ENCODE measurements around the gene LRRC26.
A peak's percentile ranks its signal among the peaks of the same experiment; 100 is the strongest.

Gene LRRC26

GRCh38 chr9:137184881-137185660, 15.2 kb upstream of the LRRC26 start:
- Histone ChIP-seq H3K36me3 (ENCODE audit: insufficient read depth, low read length) (peaks cover 77% of the 10 kb centered on the region), H3K27ac (ENCODE audit: low read length) (no peak overlapping the region)

GRCh38 chr9:137183980-137184595, 14.2 kb upstream of the LRRC26 start:
- DNase-seq, result no peak
- TF ChIP-seq EZH2 (IDR thresholded peaks at IDR 0.05; ENCODE audit: borderline replicate concordance, low read depth, low read length, severe bottlenecking) (no peak), CTCF (IDR thresholded peaks at IDR 0.05; ENCODE audit: borderline replicate concordance, extremely low read depth, low read length, poor library complexity, severe bottlenecking) (no peak)
- Histone ChIP-seq H3K4me1 (ENCODE audit: insufficient read depth, low read length) (peaks cover 25% of the 10 kb centered on the region), H3K4me3 (ENCODE audit: low read depth in 1 of 2, low read length in 2 of 2) (no peak overlapping the region), H2AFZ (ENCODE audit: low read depth, low read length) (no peak overlapping the region), H3K4me2 (ENCODE audit: insufficient read depth, low read length) (no peak overlapping the region), H4K20me1 (ENCODE audit: insufficient read depth, low read length) (peaks cover 22% of the 10 kb centered on the region), H3K79me2 (ENCODE audit: insufficient read depth, low read length) (peaks cover 37% of the 10 kb centered on the region), H3K9ac (ENCODE audit: low read depth, low read length) (no peak overlapping the region), H3K27me3 (ENCODE audit: insufficient read depth, low read length, poor library complexity) (no peaks in the 10 kb centered on the region), H3K36me3 (ENCODE audit: insufficient read depth, low read length) (peaks cover 71% of the 10 kb centered on the region), H3K27ac (ENCODE audit: low read length) (no peak overlapping the region), H3K9me3 (ENCODE audit: insufficient read depth, low read length, severe bottlenecking) (no peaks in the 10 kb centered on the region)
- ATAC-seq (ENCODE audit: insufficient read depth, low read depth), result no peak

More at GRCh38 chr9:137184881-137185660, 15.2 kb upstream of the LRRC26 start:
- peak overlapping the region; percentile 22; the same call in 1 of the 2 replicates for H3K4me2 ChIP-seq (ENCODE audit: insufficient read depth, low read length)
- H3K27me3 ChIP-seq (ENCODE audit: insufficient read depth, low read length, poor library complexity), result no peaks in the 10 kb centered on the region
- no peak overlapping the region for H3K4me3 ChIP-seq (ENCODE audit: low read depth in 1 of 2, low read length in 2 of 2)
- TF ChIP-seq EZH2 (IDR thresholded peaks at IDR 0.05; ENCODE audit: borderline replicate concordance, low read depth, low read length, severe bottlenecking) (no peak), CTCF (IDR thresholded peaks at IDR 0.05; ENCODE audit: borderline replicate concordance, extremely low read depth, low read length, poor library complexity, severe bottlenecking) (no peak)
- no peak for ATAC-seq (ENCODE audit: insufficient read depth, low read depth)
- no peaks in the 10 kb centered on the region for H3K9me3 ChIP-seq (ENCODE audit: insufficient read depth, low read length, severe bottlenecking)
- no peak overlapping the region for H2AFZ ChIP-seq (ENCODE audit: low read depth, low read length)
- peaks cover 32% of the 10 kb centered on the region for H4K20me1 ChIP-seq (ENCODE audit: insufficient read depth, low read length)
- peaks cover 35% of the 10 kb centered on the region for H3K4me1 ChIP-seq (ENCODE audit: insufficient read depth, low read length)
- H3K79me2 ChIP-seq (ENCODE audit: insufficient read depth, low read length), result peaks cover 47% of the 10 kb centered on the region
- DNase-seq, result no peak
- no peak overlapping the region for H3K9ac ChIP-seq (ENCODE audit: low read depth, low read length)

- no peaks in the 10 kb centered on the region for H3K27me3 ChIP-seq (ENCODE audit: insufficient read depth, low read length, poor library complexity)
- H3K27ac ChIP-seq (ENCODE audit: low read length), result no peak overlapping the region
- DNase-seq, result no peak
- H3K4me3 ChIP-seq (ENCODE audit: low read depth in 1 of 2, low read length in 2 of 2), result no peak overlapping the region
- TF ChIP-seq EZH2 (IDR thresholded peaks at IDR 0.05; ENCODE audit: borderline replicate concordance, low read depth, low read length, severe bottlenecking) (no peak), CTCF (IDR thresholded peaks at IDR 0.05; ENCODE audit: borderline replicate concordance, extremely low read depth, low read length, poor library complexity, severe bottlenecking) (no peak)
- H3K79me2 ChIP-seq (ENCODE audit: insufficient read depth, low read length), result peaks cover 25% of the 10 kb centered on the region
- H3K9ac ChIP-seq (ENCODE audit: low read depth, low read length), result no peak overlapping the region
- H4K20me1 ChIP-seq (ENCODE audit: insufficient read depth, low read length), result peaks cover 23% of the 10 kb centered on the region
- H3K4me2 ChIP-seq (ENCODE audit: insufficient read depth, low read length), result no peak overlapping the region
- H3K9me3 ChIP-seq (ENCODE audit: insufficient read depth, low read length, severe bottlenecking), result no peaks in the 10 kb centered on the region
- ATAC-seq (ENCODE audit: insufficient read depth, low read depth), result no peak
- H3K36me3 ChIP-seq (ENCODE audit: insufficient read depth, low read length), result peaks cover 67% of the 10 kb centered on the region
- peaks cover 23% of the 10 kb centered on the region for H3K4me1 ChIP-seq (ENCODE audit: insufficient read depth, low read length)
- no peak overlapping the region for H2AFZ ChIP-seq (ENCODE audit: low read depth, low read length)
Measured at GRCh38 chr9:137182836-137183235, 13.0 kb upstream of the LRRC26 start.
